B cell (primary cell): ENCODE measurements around the gene DTX4. TPM values are rescaled to one million over a fixed set of nuclear protein-coding genes. Genes with fewer than 3 reads are reported as not detected.
A peak's percentile ranks its signal among the peaks of the same experiment; 100 is the strongest.

ENCODE experiments used
- ATAC-seq: fragments of 200-7000 bp; cut with Tn5 transposase; one replicate; pipeline ENCODE4 v1.10.0; 2021; ENCODE audit warnings: low read depth, mild to moderate bottlenecking, moderate number of reproducible peaks, moderate library complexity
- CTCF ChIA-PET: fragments of 350-600 bp; sonication (Branson Sonifier 250); formaldehyde crosslinking; loops from one replicate; lab custom pipeline; 2021; ENCODE audit warnings: antibody characterized with exemption, inconsistent platforms; lab: Charles Lee
- POLR2A ChIA-PET: fragments of 350-600 bp; sonication (Branson Sonifier 250); formaldehyde crosslinking; loops from one replicate; lab custom pipeline; 2021; ENCODE audit warnings: antibody characterized with exemption; lab: Charles Lee
- DNase-seq: peaks from one replicate; pipeline ENCODE4 v3.0.0; 2013
- H2AFZ ChIP-seq: 2 replicates; pipeline ENCODE4 v1.6.1; 2012; ENCODE audit warnings: mild to moderate bottlenecking, low read depth, low read length; ENCODE audit not compliant: insufficient read depth, poor library complexity, severe bottlenecking
- H3K27ac ChIP-seq, 2 donors: 1 replicate in 1 of 2; 2 replicates in 1 of 2; pipeline ENCODE4 v1.5.1; 2012 to 2013; ENCODE audit warnings: low read length in 2 of 2, mild to moderate bottlenecking in 2 of 2, moderate library complexity in 1 of 2
- H3K27me3 ChIP-seq, 4 experiments: fragments of 200-600 bp in 1 of 4; sonication (generic) in 1 of 4; replicated peaks in 1 of 4; 1 replicate in 2 of 4; 2 replicates in 2 of 4; pipeline versions ENCODE4 v1.6.1 to v1.7.0; 2013 to 2016; ENCODE audit warnings: low read length in 3 of 4, mild to moderate bottlenecking in 2 of 4, mixed read lengths in 1 of 4, moderate library complexity in 1 of 4; ENCODE audit not compliant: insufficient read depth in 4 of 4, control insufficient read depth in 3 of 4; ENCODE audit errors: control extremely low read depth in 1 of 4
- H3K36me3 ChIP-seq, 2 experiments: replicated peaks in 1 of 2; 1 replicate in 1 of 2; 2 replicates in 1 of 2; pipeline versions ENCODE4 v1.6.1 to v1.7.1; 2013; ENCODE audit warnings: low read length in 1 of 2; ENCODE audit not compliant: insufficient read depth in 2 of 2, control insufficient read depth in 1 of 2; ENCODE audit errors: control extremely low read depth in 1 of 2, extremely low read depth in 1 of 2
- H3K4me1 ChIP-seq, 2 donors: fragments of 200-600 bp in 1 of 2; sonication (generic) in 1 of 2; 1 replicate in 1 of 2; 2 replicates in 1 of 2; pipeline versions ENCODE4 v1.5.1 to v1.6.1; 2013 to 2017; ENCODE audit warnings: low read length in 2 of 2; ENCODE audit not compliant: control insufficient read depth in 2 of 2, insufficient read depth in 2 of 2
- H3K4me2 ChIP-seq: replicated peaks from 2 replicates; pipeline ENCODE3; 2012; ENCODE audit warnings: mild to moderate bottlenecking, low read depth, low read length; ENCODE audit not compliant: poor library complexity, severe bottlenecking
- H3K4me3 ChIP-seq, 5 experiments: fragments of 200-600 bp in 1 of 5; sonication (generic) in 1 of 5; 1 replicate in 3 of 5; 2 replicates in 2 of 5; pipeline versions ENCODE4 v1.5.1 to v1.7.0; 2011 to 2016; ENCODE audit warnings: low read length in 4 of 5, mild to moderate bottlenecking in 4 of 5, low read depth in 2 of 5, control low read depth in 1 of 5, moderate library complexity in 1 of 5; ENCODE audit not compliant: insufficient read depth in 1 of 5; ENCODE audit errors: control extremely low read depth in 1 of 5, extremely low read depth in 1 of 5
- H3K79me2 ChIP-seq: fragments of 200-600 bp; sonication (generic); one replicate; pipeline ENCODE4 v1.6.0; 2016; ENCODE audit warnings: low read length; ENCODE audit not compliant: control insufficient read depth, insufficient read depth
- H3K9ac ChIP-seq: fragments of 200-600 bp; sonication (generic); 2 replicates; pipeline ENCODE4 v1.6.1; 2017; ENCODE audit warnings: mild to moderate bottlenecking, low read length, moderate library complexity
- H3K9me3 ChIP-seq, 3 donors: one replicate each; pipeline versions ENCODE4 v1.6.1 to v1.7.1; 2013; ENCODE audit warnings: low read length in 2 of 3; ENCODE audit not compliant: control insufficient read depth in 2 of 3, insufficient read depth in 1 of 3; ENCODE audit errors: control extremely low read depth in 1 of 3
- H4K20me1 ChIP-seq: 2 replicates; pipeline ENCODE4 v1.6.0; 2012; ENCODE audit warnings: mild to moderate bottlenecking, low read length; ENCODE audit not compliant: insufficient read depth, control insufficient read depth, poor library complexity, severe bottlenecking
- H3K27ac Mint-ChIP-seq: one replicate; pipeline ENCODE4 v1.8.0; 2021; ENCODE audit warnings: mixed read lengths
- H3K27me3 Mint-ChIP-seq: one replicate; pipeline ENCODE4 v1.8.0; 2021; ENCODE audit warnings: mixed read lengths
- H3K4me1 Mint-ChIP-seq: one replicate; pipeline ENCODE4 v1.8.0; 2021; ENCODE audit warnings: mixed read lengths
- H3K4me3 Mint-ChIP-seq: one replicate; pipeline ENCODE4 v1.8.0; 2021; ENCODE audit warnings: mixed read lengths
- H3K9me3 Mint-ChIP-seq: one replicate; pipeline ENCODE4 v1.8.0; 2022; ENCODE audit warnings: mixed read lengths; ENCODE audit not compliant: insufficient read depth
- CTCF ChIP-seq: fragments of 200-600 bp; IDR thresholded peaks from one replicate; pipeline ENCODE4 v1.8.0; 2022; ENCODE audit warnings: antibody characterized with exemption, mild to moderate bottlenecking
- EZH2 ChIP-seq: IDR thresholded peaks from 2 replicates; pipeline ENCODE4 v1.6.1; 2012; ENCODE audit warnings: borderline replicate concordance, low read depth, mild to moderate bottlenecking, moderate library complexity, low read length; ENCODE audit not compliant: insufficient read depth, poor library complexity, severe bottlenecking
- WGBS: methylation state at CpG from one replicate; pipeline ENCODE4 v1.1.5; 2013; ENCODE audit warnings: missing lambda C conversion rate; ENCODE audit not compliant: insufficient coverage; 5-methylcytosine and 5-hydroxymethylcytosine counted together
- intact Hi-C: fragments of 100-400 bp; cut with micrococcal nuclease; formaldehyde crosslinking; loops from one replicate; pipeline ENCODE4 v1.10.0; 2022
- polyA plus RNA-seq: library from polyadenylated mRNA; depleted of rRNA; stranded (reverse); fragments of >200 nt; gene quantifications from 2 replicates; pipeline ENCODE4 v1.2.3, GENCODE V29; 2012
- total RNA-seq, 2 donors: library from RNA; stranded (reverse); fragments of 120-200 nt in 1 of 2; gene quantifications; 1 replicate in 1 of 2; 2 replicates in 1 of 2; pipeline versions ENCODE4 v1.2.3 to v1.2.4, GENCODE V29; 2013 to 2022

Gene DTX4
- total and polyA plus RNA-seq, 2 donors (not counting 1 experiment from before 2014, with no cell fraction given), result 11.7 to 43.3 TPM

- Histone ChIP-seq H3K4me3 (no peak overlapping the region), H3K27me3 (no peaks in the 10 kb centered on the region), H2AFZ (no peak overlapping the region), H4K20me1 (no peaks in the 10 kb centered on the region), H3K4me1 (peaks cover 94 to 97% of the 10 kb centered on the region in 2 donors), H3K9ac (no peak overlapping the region), H3K36me3 (no peaks in the 10 kb centered on the region), H3K9me3 (no peaks in the 10 kb centered on the region), H3K79me2 (peaks cover 6% of the 10 kb centered on the region), H3K4me2 (no peak overlapping the region), H3K27ac (no peak overlapping the region)
- DNase-seq (no peak), ATAC-seq (no peak)
- TF ChIP-seq EZH2, result no peak
- no peak for TF ChIP-seq CTCF
- POLR2A ChIA-PET, result no interaction called here
- Mint-ChIP-seq H3K9me3 (no peaks in the 10 kb centered on the region), H3K27ac (no peak overlapping the region), H3K4me3 (no peak overlapping the region), H3K4me1 (peaks cover 97% of the 10 kb centered on the region), H3K27me3 (no peaks in the 10 kb centered on the region)
- CTCF ChIA-PET, result interaction anchor here (0.7 to 7.4 kb wide), 6 partner anchors 15 to 63 kb away, joined by 3 to 57 read pairs (median 6); partner anchors contain the start of gene DTX4
- 10% methylated on average over 2 of the region's 4 CpGs for WGBS
- intact Hi-C loops, result no loop called here
Observed at GRCh38 chr11:59219836-59220235, 47.9 kb downstream of the DTX4 start.

GRCh38 chr11:59221441-59221840 is 49.5 kb downstream of the DTX4 start:
- Mint-ChIP-seq H3K27me3 (no peaks in the 10 kb centered on the region), H3K27ac (peak overlapping the region; percentile 72), H3K4me3 (peak overlapping the region; percentile 52), H3K9me3 (no peaks in the 10 kb centered on the region), H3K4me1 (peaks cover 85% of the 10 kb centered on the region)
- no peak overlapping the region for H3K9ac ChIP-seq
- intact Hi-C loops, result no loop called here
- H3K36me3 ChIP-seq, result no peaks in the 10 kb centered on the region
- WGBS, result no CpG with 5 or more reads among the region's 4 CpGs
- ChIA-PET CTCF (interaction anchor here (0.7 to 7.4 kb wide), 12 partner anchors 11 to 112 kb away, joined by 3 to 57 read pairs (median 6); partner anchors contain the start of genes DTX4 and MPEG1), POLR2A (no interaction called here)
- no peak overlapping the region for H2AFZ ChIP-seq
- H3K79me2 ChIP-seq, result peaks cover 6% of the 10 kb centered on the region
- DNase-seq (no peak), ATAC-seq (no peak)
- TF ChIP-seq CTCF (peak; percentile 33), EZH2 (no peak)
- peaks cover 82 to 84% of the 10 kb centered on the region in 2 donors for H3K4me1 ChIP-seq
- no peak overlapping the region for H3K27ac ChIP-seq
- no peak overlapping the region for H3K4me3 ChIP-seq
- no peaks in the 10 kb centered on the region for H4K20me1 ChIP-seq
- no peaks in the 10 kb centered on the region for H3K9me3 ChIP-seq
- no peaks in the 10 kb centered on the region for H3K27me3 ChIP-seq
- peak overlapping the region; percentile 37 for H3K4me2 ChIP-seq
